IMR-90 (cell line): Measurements from ENCODE around the gene EIF4E3. TPM values are rescaled to one million over a fixed set of nuclear protein-coding genes. Genes with fewer than 3 reads are reported as not detected.

Source experiments
- ATAC-seq: fragments of 200-7000 bp; cut with Tn5 transposase; 2 replicates; pipeline ENCODE4 v1.9.1; 2020; ENCODE audit warnings: low read depth, mild to moderate bottlenecking, moderate library complexity
- BruUV-seq: library from RNA; stranded (reverse); fragments of 400-500 nt; replicated peaks from 2 replicates; lab custom pipeline; 2021; lab: Mats Ljungman, UMichigan
- CTCF ChIA-PET: fragments of 300-600 bp; formaldehyde crosslinking; extraction: SDS; loops from one replicate; lab custom pipeline; 2021; ENCODE audit warnings: antibody characterized with exemption; lab: Yijun Ruan, JAX
- POLR2A ChIA-PET: fragments of 300-600 bp; sonication (Branson Sonifier 250); formaldehyde crosslinking; loops from one replicate; lab custom pipeline; 2022; ENCODE audit warnings: antibody characterized with exemption; ENCODE audit not compliant: unreplicated experiment; lab: Charles Lee
- DNase-seq: peaks from one replicate; pipeline ENCODE4 v3.0.0; 2013
- H2AFZ ChIP-seq: replicated peaks from 2 replicates; pipeline ENCODE3; 2013; ENCODE audit warnings: low read length, mild to moderate bottlenecking; ENCODE audit not compliant: poor library complexity
- H2AK5ac ChIP-seq: 2 replicates; pipeline ENCODE4 v1.6.1; 2013; ENCODE audit warnings: low read depth, low read length, inconsistent platforms
- H2AK9ac ChIP-seq: replicated peaks from 2 replicates; pipeline ENCODE3; 2013; ENCODE audit warnings: mild to moderate bottlenecking, low read depth, low read length, moderate library complexity; ENCODE audit not compliant: poor library complexity
- H2BK120ac ChIP-seq: 2 replicates; pipeline ENCODE4 v1.6.1; 2013; ENCODE audit warnings: low read depth, low read length, inconsistent platforms
- H2BK15ac ChIP-seq: 3 replicates; pipeline ENCODE4 v1.6.1; 2013; ENCODE audit warnings: low read depth, low read length, inconsistent platforms
- H2BK20ac ChIP-seq: 2 replicates; pipeline ENCODE4 v1.6.1; 2013; ENCODE audit warnings: low read depth, mild to moderate bottlenecking, inconsistent platforms, low read length, moderate library complexity
- H2BK5ac ChIP-seq: 2 replicates; pipeline ENCODE4 v1.6.1; 2013; ENCODE audit warnings: mild to moderate bottlenecking, low read depth, low read length, inconsistent platforms; ENCODE audit not compliant: poor library complexity, severe bottlenecking
- H3K14ac ChIP-seq: replicated peaks from 2 replicates; pipeline ENCODE4 v1.6.1; 2013; ENCODE audit warnings: low read depth, low read length, inconsistent platforms
- H3K18ac ChIP-seq: 2 replicates; pipeline ENCODE4 v1.6.1; 2013; ENCODE audit warnings: low read depth, low read length, control low read depth
- H3K23ac ChIP-seq: 2 replicates; pipeline ENCODE4 v1.6.1; 2013; ENCODE audit warnings: low read depth, low read length, inconsistent platforms
- H3K27ac ChIP-seq: 2 replicates; pipeline ENCODE4 v1.5.1; 2013; ENCODE audit warnings: mild to moderate bottlenecking, control low read depth, low read length; ENCODE audit not compliant: insufficient read depth
- H3K27me3 ChIP-seq: 2 replicates; pipeline ENCODE4 v1.6.1; 2013; ENCODE audit warnings: low read length; ENCODE audit not compliant: control insufficient read depth, insufficient read depth
- H3K36me3 ChIP-seq: 2 replicates; pipeline ENCODE4 v1.6.1; 2013; ENCODE audit warnings: low read length, mixed read lengths; ENCODE audit not compliant: control insufficient read depth, insufficient read depth
- H3K4ac ChIP-seq: 2 replicates; pipeline ENCODE4 v1.6.1; 2013; ENCODE audit warnings: low read depth, low read length, inconsistent platforms
- H3K4me1 ChIP-seq: 2 replicates; pipeline ENCODE4 v1.6.1; 2013; ENCODE audit warnings: low read length, mixed read lengths; ENCODE audit not compliant: control insufficient read depth, insufficient read depth
- H3K4me2 ChIP-seq: 2 replicates; pipeline ENCODE4 v1.6.1; 2013; ENCODE audit warnings: low read depth, mild to moderate bottlenecking, control low read depth, low read length, moderate library complexity
- H3K4me3 ChIP-seq: 2 replicates; pipeline ENCODE4 v1.5.1; 2013; ENCODE audit warnings: low read depth, mild to moderate bottlenecking, control low read depth, low read length, moderate library complexity; ENCODE audit not compliant: insufficient read depth
- H3K56ac ChIP-seq: 2 replicates; pipeline ENCODE4 v1.6.1; 2013; ENCODE audit warnings: low read length, inconsistent platforms; ENCODE audit not compliant: insufficient read depth; ENCODE audit errors: extremely low read depth
- H3K79me1 ChIP-seq, 2 experiments: 2 replicates each; pipeline ENCODE4 v1.6.1; 2013; ENCODE audit warnings: low read length in 2 of 2, inconsistent platforms in 1 of 2, low read depth in 1 of 2
- H3K9ac ChIP-seq: 2 replicates; pipeline ENCODE4 v1.6.1; 2013; ENCODE audit warnings: low read depth, low read length, control low read depth
- H3K9me1 ChIP-seq: 2 replicates; pipeline ENCODE4 v1.6.1; 2013; ENCODE audit warnings: low read length, inconsistent platforms; ENCODE audit not compliant: insufficient read depth
- H3K9me3 ChIP-seq: 2 replicates; pipeline ENCODE4 v1.6.1; 2013; ENCODE audit warnings: low read length; ENCODE audit not compliant: control insufficient read depth, insufficient read depth
- H4K20me1 ChIP-seq: 2 replicates; pipeline ENCODE4 v1.6.1; 2013; ENCODE audit warnings: low read length, inconsistent platforms; ENCODE audit not compliant: insufficient read depth
- H4K5ac ChIP-seq: 2 replicates; pipeline ENCODE4 v1.6.1; 2013; ENCODE audit warnings: mild to moderate bottlenecking, low read depth, low read length, control low read depth
- H4K8ac ChIP-seq, 2 experiments: 2 replicates each; pipeline ENCODE4 v1.6.1; 2013; ENCODE audit warnings: low read depth in 2 of 2, low read length in 2 of 2, control low read depth in 1 of 2, inconsistent platforms in 1 of 2
- H4K91ac ChIP-seq: 2 replicates; pipeline ENCODE4 v1.6.1; 2013; ENCODE audit warnings: low read depth, low read length, inconsistent platforms; ENCODE audit not compliant: insufficient read depth
- BHLHE40 ChIP-seq: fragments of 150-350 bp; IDR thresholded peaks from 2 replicates; pipeline ENCODE4 v1.6.1; 2016; ENCODE audit warnings: mild to moderate bottlenecking, low read depth, low read length
- CEBPB ChIP-seq: IDR thresholded peaks from 2 replicates; pipeline ENCODE4 v1.6.1; 2012; ENCODE audit warnings: low read depth, low read length, improper control_type of control experiment
- FOS ChIP-seq: fragments of 150-350 bp; IDR thresholded peaks from 2 replicates; pipeline ENCODE4 v1.6.1; 2016; ENCODE audit warnings: low read depth, low read length
- MAFK ChIP-seq: IDR thresholded peaks from 2 replicates; pipeline ENCODE4 v1.6.1; 2012; ENCODE audit warnings: low read depth, low read length, improper control_type of control experiment
- MAZ ChIP-seq: IDR thresholded peaks from 2 replicates; pipeline ENCODE4 v1.6.1; 2012; ENCODE audit warnings: low read depth, mild to moderate bottlenecking, low read length, improper control_type of control experiment, moderate library complexity, borderline replicate concordance
- MXI1 ChIP-seq: IDR thresholded peaks from 2 replicates; pipeline ENCODE4 v1.6.1; 2012; ENCODE audit warnings: low read depth, mild to moderate bottlenecking, low read length, moderate library complexity, borderline replicate concordance
- NFE2L2 ChIP-seq: fragments of 150-350 bp; IDR thresholded peaks from 2 replicates; pipeline ENCODE4 v1.6.1; 2016; ENCODE audit warnings: low read depth, mild to moderate bottlenecking, low read length
- POLR2A ChIP-seq: IDR thresholded peaks from 2 replicates; pipeline ENCODE4 v1.6.1; 2012; ENCODE audit warnings: mild to moderate bottlenecking, low read depth, low read length
- RAD21 ChIP-seq: IDR thresholded peaks from 2 replicates; pipeline ENCODE4 v1.6.1; 2012; ENCODE audit warnings: low read length, improper control_type of control experiment
- RCOR1 ChIP-seq: IDR thresholded peaks from 2 replicates; pipeline ENCODE4 v1.6.1; 2012; ENCODE audit warnings: mild to moderate bottlenecking, low read length, improper control_type of control experiment; ENCODE audit not compliant: insufficient replicate concordance
- RFX5 ChIP-seq: IDR thresholded peaks from 2 replicates; pipeline ENCODE4 v1.8.0; 2012; ENCODE audit warnings: low read depth, mild to moderate bottlenecking, low read length, moderate library complexity
- SMC3 ChIP-seq: fragments of 150-350 bp; IDR thresholded peaks from 2 replicates; pipeline ENCODE4 v1.6.1; 2016; ENCODE audit warnings: low read depth, mild to moderate bottlenecking, antibody characterized with exemption, low read length, moderate library complexity
- WGBS, 2 experiments: methylation state at CpG; one replicate each; pipeline versions ENCODE4 v1.1.5 to v1.1.7; 2013; ENCODE audit warnings: missing lambda C conversion rate in 2 of 2; ENCODE audit not compliant: insufficient read length in 1 of 2; ENCODE audit errors: extremely low coverage in 2 of 2; 5-methylcytosine and 5-hydroxymethylcytosine counted together
- dilution Hi-C: fragments of 300-500 bp; cut with HindIII; formaldehyde crosslinking; loops from one replicate; pipeline ENCODE4 v1.14.3; 2018; ENCODE audit warnings: low sequenced_read_pairs; ENCODE audit not compliant: unreplicated experiment
- in situ Hi-C: fragments of 300-500 bp; cut with MboI; formaldehyde crosslinking; loops from 3 replicates; pipeline ENCODE4 v1.14.3; 2019; ENCODE audit warnings: low sequenced_read_pairs, inconsistent platforms, mixed read lengths
- intact Hi-C: fragments of 100-400 bp; cut with micrococcal nuclease; formaldehyde crosslinking; loops from 2 replicates; pipeline ENCODE4 v1.10.0; 2022
- polyA plus RNA-seq, 3 experiments: library from polyadenylated mRNA; depleted of rRNA; stranded (reverse); fragments of >200 nt; gene quantifications; 2 replicates each; pipeline ENCODE4 v1.2.3, GENCODE V29; 2012; ENCODE audit warnings: low replicate concordance in 1 of 3
- total RNA-seq: library from RNA; depleted of rRNA; stranded (reverse); fragments of >200 nt; gene quantifications from 2 replicates; pipeline ENCODE4 v1.2.3, GENCODE V29; 2012
- TF ChIP-seq, protein P1 (sequence below): fragments of 150-350 bp; IDR thresholded peaks from 2 replicates; pipeline ENCODE4 v1.6.1; 2017; ENCODE audit warnings: mild to moderate bottlenecking, antibody characterized with exemption, low read length, low read depth
- TF ChIP-seq, protein P2 (sequence below): fragments of 150-350 bp; IDR thresholded peaks from 2 replicates; pipeline ENCODE4 v1.6.1; 2016; ENCODE audit warnings: low read depth, mild to moderate bottlenecking, low read length, moderate library complexity, borderline replicate concordance
- TF ChIP-seq, protein P3 (sequence below): conservative IDR thresholded peaks from 2 replicates; pipeline ENCODE4 v1.5.1; 2012; ENCODE audit warnings: mild to moderate bottlenecking, low read depth, low read length, improper control_type of control experiment

EIF4E3 gene
- total and polyA plus RNA-seq, 2 of the 4 experiments (the other 2 are of a cell fraction) = 0.72 to 1.1 TPM

- H4K8ac ChIP-seq = no peak overlapping the region
- ATAC-seq (no peak), DNase-seq (no peak)
- in situ Hi-C loops (no loop called here), dilution Hi-C loops (no loop called here), intact Hi-C loops (no loop called here)
- no peak overlapping the region for H2BK5ac ChIP-seq
- no peak overlapping the region for H3K14ac ChIP-seq
- H3K4me3 ChIP-seq = no peak overlapping the region
- H2AFZ ChIP-seq = no peak overlapping the region
- H3K4ac ChIP-seq = no peak overlapping the region
- H3K4me1 ChIP-seq = no peaks in the 10 kb centered on the region
- H3K79me1 ChIP-seq = no peaks in the 10 kb centered on the region
- H3K36me3 ChIP-seq = no peaks in the 10 kb centered on the region
- no peak overlapping the region for H3K18ac ChIP-seq
- peaks cover 40% of the 10 kb centered on the region for H3K27me3 ChIP-seq
- no peak overlapping the region for H3K27ac ChIP-seq
- no peak overlapping the region for H3K23ac ChIP-seq
- no peak overlapping the region for H2BK20ac ChIP-seq
- no TSS peak for BruUV-seq
- no peak overlapping the region for H3K4me2 ChIP-seq
- H2AK9ac ChIP-seq = no peak overlapping the region
- no peaks in the 10 kb centered on the region for H4K20me1 ChIP-seq
- no peaks in the 10 kb centered on the region for H3K9me3 ChIP-seq
- H3K9me1 ChIP-seq = no peaks in the 10 kb centered on the region
- H2BK120ac ChIP-seq = no peak overlapping the region
- H3K9ac ChIP-seq = no peak overlapping the region
- H2BK15ac ChIP-seq = no peak overlapping the region
- ChIA-PET POLR2A (no interaction called here), CTCF (interaction anchor here (0.6 kb wide), 1 partner anchor 205 kb away, joined by 3 read pairs; no protein-coding TSS in a partner anchor)
- no CpG with 5 or more reads among the region's 2 CpGs for WGBS, 2 experiments
- H4K5ac ChIP-seq = no peak overlapping the region
- no peak for TF ChIP-seq MAZ
- TF ChIP-seq, protein P1, sequence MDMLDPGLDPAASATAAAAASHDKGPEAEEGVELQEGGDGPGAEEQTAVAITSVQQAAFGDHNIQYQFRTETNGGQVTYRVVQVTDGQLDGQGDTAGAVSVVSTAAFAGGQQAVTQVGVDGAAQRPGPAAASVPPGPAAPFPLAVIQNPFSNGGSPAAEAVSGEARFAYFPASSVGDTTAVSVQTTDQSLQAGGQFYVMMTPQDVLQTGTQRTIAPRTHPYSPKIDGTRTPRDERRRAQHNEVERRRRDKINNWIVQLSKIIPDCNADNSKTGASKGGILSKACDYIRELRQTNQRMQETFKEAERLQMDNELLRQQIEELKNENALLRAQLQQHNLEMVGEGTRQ = no peak
- no peak for TF ChIP-seq FOS
- TF ChIP-seq, protein P2, sequence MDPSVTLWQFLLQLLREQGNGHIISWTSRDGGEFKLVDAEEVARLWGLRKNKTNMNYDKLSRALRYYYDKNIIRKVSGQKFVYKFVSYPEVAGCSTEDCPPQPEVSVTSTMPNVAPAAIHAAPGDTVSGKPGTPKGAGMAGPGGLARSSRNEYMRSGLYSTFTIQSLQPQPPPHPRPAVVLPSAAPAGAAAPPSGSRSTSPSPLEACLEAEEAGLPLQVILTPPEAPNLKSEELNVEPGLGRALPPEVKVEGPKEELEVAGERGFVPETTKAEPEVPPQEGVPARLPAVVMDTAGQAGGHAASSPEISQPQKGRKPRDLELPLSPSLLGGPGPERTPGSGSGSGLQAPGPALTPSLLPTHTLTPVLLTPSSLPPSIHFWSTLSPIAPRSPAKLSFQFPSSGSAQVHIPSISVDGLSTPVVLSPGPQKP = no peak
- no peak for TF ChIP-seq RFX5
- TF ChIP-seq RCOR1 = no peak
- TF ChIP-seq POLR2A = no peak
- no peak for TF ChIP-seq MXI1
- no peak for TF ChIP-seq CEBPB
- no peak for TF ChIP-seq RAD21
- TF ChIP-seq SMC3 = no peak
- TF ChIP-seq, protein P3, sequence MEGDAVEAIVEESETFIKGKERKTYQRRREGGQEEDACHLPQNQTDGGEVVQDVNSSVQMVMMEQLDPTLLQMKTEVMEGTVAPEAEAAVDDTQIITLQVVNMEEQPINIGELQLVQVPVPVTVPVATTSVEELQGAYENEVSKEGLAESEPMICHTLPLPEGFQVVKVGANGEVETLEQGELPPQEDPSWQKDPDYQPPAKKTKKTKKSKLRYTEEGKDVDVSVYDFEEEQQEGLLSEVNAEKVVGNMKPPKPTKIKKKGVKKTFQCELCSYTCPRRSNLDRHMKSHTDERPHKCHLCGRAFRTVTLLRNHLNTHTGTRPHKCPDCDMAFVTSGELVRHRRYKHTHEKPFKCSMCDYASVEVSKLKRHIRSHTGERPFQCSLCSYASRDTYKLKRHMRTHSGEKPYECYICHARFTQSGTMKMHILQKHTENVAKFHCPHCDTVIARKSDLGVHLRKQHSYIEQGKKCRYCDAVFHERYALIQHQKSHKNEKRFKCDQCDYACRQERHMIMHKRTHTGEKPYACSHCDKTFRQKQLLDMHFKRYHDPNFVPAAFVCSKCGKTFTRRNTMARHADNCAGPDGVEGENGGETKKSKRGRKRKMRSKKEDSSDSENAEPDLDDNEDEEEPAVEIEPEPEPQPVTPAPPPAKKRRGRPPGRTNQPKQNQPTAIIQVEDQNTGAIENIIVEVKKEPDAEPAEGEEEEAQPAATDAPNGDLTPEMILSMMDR = no peak
- no peak for TF ChIP-seq MAFK
- no peak for TF ChIP-seq BHLHE40
- TF ChIP-seq NFE2L2 = no peak
- H2AK5ac ChIP-seq = no peak overlapping the region
- H4K91ac ChIP-seq = no peak overlapping the region
- no peak overlapping the region for H3K56ac ChIP-seq
These were observed 32.9 kb upstream of the EIF4E3 start for GRCh38 chr3:71758091-71758490.
